ENCODE results near the gene DNMT3L. TPM values are rescaled to one million over a fixed set of nuclear protein-coding genes. Genes with fewer than 3 reads are reported as not detected.

Gene DNMT3L
- not detected for total RNA-seq
- polyA plus RNA-seq (ENCODE audit: insufficient read length in 6 of 6), result not detected
- long read RNA-seq, donor 1, result 0 reads
- long read RNA-seq, donor 2, result 0 reads
- long read RNA-seq, donor 3, result 0 reads
- long read RNA-seq, donor 4, result 0 reads
- long read RNA-seq, donor 5, result 0 reads
- long read RNA-seq, donor 6, result 0 reads
- long read RNA-seq, donor 7, result 0 reads
- long read RNA-seq, donor 8, partial matches to known transcripts, result 89 of 113 reads
- long read RNA-seq, donor 8, other reads (novel, unspliced or antisense), result 24 of 113 reads
- long read RNA-seq, donor 9, result 0 reads
- long read RNA-seq, donor 10, result 0 reads
- long read RNA-seq, donor 11, result 0 reads
- long read RNA-seq, donor 12, result 0 reads

DNA sequence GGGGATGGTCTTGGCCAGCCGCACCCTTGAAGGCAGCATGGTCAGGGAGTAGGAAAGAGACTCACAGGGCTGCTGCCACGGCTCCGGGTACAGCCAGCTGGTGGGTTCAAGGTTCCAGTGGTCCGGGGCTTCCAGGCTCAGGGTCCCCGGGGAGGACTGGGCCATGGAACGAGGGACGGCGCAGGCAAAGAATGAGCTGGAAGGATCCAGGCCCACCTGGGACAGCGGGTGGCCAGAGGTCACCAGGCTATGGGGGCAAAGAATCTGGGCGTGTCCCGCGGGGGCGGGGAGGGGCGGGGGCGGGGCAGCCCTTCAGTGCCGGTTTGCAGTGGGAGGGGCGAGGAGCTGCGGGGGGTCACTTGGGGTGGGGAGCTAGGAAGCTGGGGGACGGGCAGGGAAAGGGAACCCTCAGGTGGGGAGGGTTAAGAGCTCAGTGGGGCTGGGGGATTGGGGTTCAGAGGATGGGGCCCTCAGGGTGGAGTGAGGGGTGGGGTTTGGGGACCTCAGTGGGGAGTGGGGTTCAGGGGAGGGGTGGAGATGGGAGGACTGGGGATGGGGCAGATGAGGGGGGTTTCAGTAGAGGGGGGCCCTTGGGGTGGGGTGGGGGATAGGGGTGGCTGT is at the start of gene DNMT3L:
DNMT3L (minus strand) TSS at position 223 of the 621 bp plus-strand sequence. CDS start 638 bp downstream, outside the sequence.
- TF ChIP-seq, protein P1, sequence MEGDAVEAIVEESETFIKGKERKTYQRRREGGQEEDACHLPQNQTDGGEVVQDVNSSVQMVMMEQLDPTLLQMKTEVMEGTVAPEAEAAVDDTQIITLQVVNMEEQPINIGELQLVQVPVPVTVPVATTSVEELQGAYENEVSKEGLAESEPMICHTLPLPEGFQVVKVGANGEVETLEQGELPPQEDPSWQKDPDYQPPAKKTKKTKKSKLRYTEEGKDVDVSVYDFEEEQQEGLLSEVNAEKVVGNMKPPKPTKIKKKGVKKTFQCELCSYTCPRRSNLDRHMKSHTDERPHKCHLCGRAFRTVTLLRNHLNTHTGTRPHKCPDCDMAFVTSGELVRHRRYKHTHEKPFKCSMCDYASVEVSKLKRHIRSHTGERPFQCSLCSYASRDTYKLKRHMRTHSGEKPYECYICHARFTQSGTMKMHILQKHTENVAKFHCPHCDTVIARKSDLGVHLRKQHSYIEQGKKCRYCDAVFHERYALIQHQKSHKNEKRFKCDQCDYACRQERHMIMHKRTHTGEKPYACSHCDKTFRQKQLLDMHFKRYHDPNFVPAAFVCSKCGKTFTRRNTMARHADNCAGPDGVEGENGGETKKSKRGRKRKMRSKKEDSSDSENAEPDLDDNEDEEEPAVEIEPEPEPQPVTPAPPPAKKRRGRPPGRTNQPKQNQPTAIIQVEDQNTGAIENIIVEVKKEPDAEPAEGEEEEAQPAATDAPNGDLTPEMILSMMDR (IDR thresholded peaks at IDR 0.05), result no peak
- no peak within 1 kb of the TSS for H3K27ac ChIP-seq
- no peaks in the 10 kb centered on the region for H3K4me1 ChIP-seq
- DNase-seq (peak in 1 of 4 donors; percentile 53), ATAC-seq (no peak)
- no peaks in the 10 kb centered on the region for H3K36me3 ChIP-seq
- intact Hi-C loops (cut with DNase I), result no loop called here
- H3K9me3 ChIP-seq, result peaks cover 0 to 3% of the 10 kb centered on the region in 2 donors
- H3K27me3 ChIP-seq, result peaks cover 0 to 5% of the 10 kb centered on the region in 2 donors
- no peak within 1 kb of the TSS for H3K4me3 ChIP-seq

GRCh38 chr21:44310628-44311507 is 49.2 kb upstream of the DNMT3L start:
- no peak overlapping the region for H3K27ac ChIP-seq
- TF ChIP-seq, protein P1 (IDR thresholded peaks at IDR 0.05), result no peak
- intact Hi-C loops (cut with DNase I), result no loop called here
- H3K4me1 ChIP-seq, result peaks cover 0 to 3% of the 10 kb centered on the region in 2 donors
- no peak overlapping the region for H3K4me3 ChIP-seq
- no peaks in the 10 kb centered on the region for H3K9me3 ChIP-seq
- ATAC-seq (no peak), DNase-seq (peak in 2 of 4 donors; percentile 41 to 70)
- H3K27me3 ChIP-seq, result no peaks in the 10 kb centered on the region
- H3K36me3 ChIP-seq, result peaks cover 0 to 85% of the 10 kb centered on the region in 2 donors

DNA sequence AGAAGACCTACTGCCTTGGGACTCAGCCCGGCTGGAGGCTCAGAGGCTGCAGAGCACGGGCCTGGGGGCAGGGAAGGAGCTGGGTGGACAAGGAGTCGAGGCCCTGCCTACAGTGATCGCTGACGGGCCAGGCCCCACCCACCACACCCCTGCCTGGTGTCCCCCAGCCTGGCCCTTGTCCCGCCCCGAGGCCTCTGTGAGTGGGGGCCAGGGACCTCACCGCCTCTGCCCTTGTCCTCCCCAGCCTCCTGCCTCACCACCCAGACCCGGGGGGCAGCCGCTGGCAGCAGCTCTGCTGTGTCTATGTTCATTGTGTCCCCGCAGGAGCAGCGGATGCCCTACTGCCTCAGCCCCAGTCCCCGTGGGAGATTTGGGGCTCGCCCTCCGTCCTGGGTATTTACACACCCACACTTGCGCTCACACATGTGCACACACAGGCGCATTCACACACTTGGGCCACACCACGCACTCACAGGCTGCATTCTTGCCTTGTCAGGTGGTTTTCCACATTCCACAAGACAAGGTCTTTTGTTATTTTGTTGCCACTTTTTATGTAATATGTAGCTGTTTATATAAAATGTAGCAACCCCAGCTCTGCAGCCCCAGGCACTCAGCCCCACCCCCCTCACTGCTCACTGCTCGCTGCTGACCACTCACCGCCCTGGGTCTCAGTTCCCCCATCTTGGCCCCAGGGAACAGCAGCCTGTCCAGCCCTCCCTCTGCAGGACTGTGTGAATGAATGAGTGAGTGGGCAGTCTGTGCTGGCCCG is 45.4 kb upstream of the DNMT3L start:
- H3K4me3 ChIP-seq, result no peak overlapping the region
- ATAC-seq (no peak), DNase-seq (peak in 1 of 4 donors; percentile 56)
- H3K4me1 ChIP-seq, result peaks cover 6 to 33% of the 10 kb centered on the region in 2 donors
- peaks cover 0 to 49% of the 10 kb centered on the region in 2 donors for H3K36me3 ChIP-seq
- H3K27ac ChIP-seq, result no peak overlapping the region
- TF ChIP-seq, protein P1 (IDR thresholded peaks at IDR 0.05), result no peak
- intact Hi-C loops (cut with DNase I), result no loop called here
- no peaks in the 10 kb centered on the region for H3K9me3 ChIP-seq
- no peaks in the 10 kb centered on the region for H3K27me3 ChIP-seq

- ATAC-seq, result no peak
- intact Hi-C loops (cut with DNase I), result no loop called here
- Histone ChIP-seq H3K27me3 (no peaks in the 10 kb centered on the region), H3K4me3 (no peak overlapping the region), H3K4me1 (peaks cover 17 to 47% of the 10 kb centered on the region in 2 donors), H3K9me3 (no peaks in the 10 kb centered on the region), H3K36me3 (peaks cover 0 to 34% of the 10 kb centered on the region in 2 donors), H3K27ac (no peak overlapping the region)
- DNase-seq, result no peak
- TF ChIP-seq, protein P1 (IDR thresholded peaks at IDR 0.05), result no peak
Measured at GRCh38 chr21:44305691-44306090, 44.0 kb upstream of the DNMT3L start.
